Endometrial microvascular endothelial cells (primary cell): ENCODE measurements around the gene EXOC4. TPM values are rescaled to one million over a fixed set of nuclear protein-coding genes. Genes with fewer than 3 reads are reported as not detected.

Experiments used
- in situ Hi-C: cut with HindIII; loops from 2 replicates; pipeline ENCODE4 v1.10.0; 2017; ENCODE audit warnings: low sequenced_read_pairs, low pct_unique_long_range_greater_than_20kb; ENCODE audit errors: inconsistent ontology term
- total RNA-seq: library from RNA; depleted of rRNA; stranded (reverse); fragments of >200 nt; gene quantifications from one replicate; pipeline ENCODE4 v1.2.3, GENCODE V29; 2015; ENCODE audit errors: inconsistent ontology term

The EXOC4 gene
- total RNA-seq, 1 donor from 2014 or later, result 38.5 TPM

- in situ Hi-C loops, result no loop called here
These were observed 551.2 kb downstream of the EXOC4 start for GRCh38 chr7:133804127-133804526.

- in situ Hi-C loops, result no loop called here
These were observed 552.5 kb downstream of the EXOC4 start for GRCh38 chr7:133805426-133805825.

- in situ Hi-C loops, result no loop called here
These were observed 555.0 kb downstream of the EXOC4 start for GRCh38 chr7:133807624-133808492.

- in situ Hi-C loops, result no loop called here
These were observed 555.6 kb downstream of the EXOC4 start for GRCh38 chr7:133808493-133808866.

- in situ Hi-C loops, result no loop called here
These were observed 560.0 kb downstream of the EXOC4 start for GRCh38 chr7:133812877-133813276.

GRCh38 chr7:133815611-133816210, 562.8 kb downstream of the EXOC4 start:
- in situ Hi-C loops, result no loop called here

- in situ Hi-C loops, result no loop called here
These were observed 566.8 kb downstream of the EXOC4 start for GRCh38 chr7:133819695-133820094.

GRCh38 chr7:133820584-133820983, 567.7 kb downstream of the EXOC4 start:
- in situ Hi-C loops, result no loop called here

- in situ Hi-C loops, result no loop called here
These were observed 568.3 kb downstream of the EXOC4 start for GRCh38 chr7:133821171-133821570.

- in situ Hi-C loops, result no loop called here
These were observed 569.2 kb downstream of the EXOC4 start for GRCh38 chr7:133822001-133822641.

GRCh38 chr7:133822868-133823552, 570.1 kb downstream of the EXOC4 start:
- in situ Hi-C loops, result no loop called here

- in situ Hi-C loops, result no loop called here
These were observed 571.3 kb downstream of the EXOC4 start for GRCh38 chr7:133824132-133824531.

- in situ Hi-C loops, result no loop called here
These were observed 575.1 kb downstream of the EXOC4 start for GRCh38 chr7:133827707-133828623.

GRCh38 chr7:133828906-133829305, 576.0 kb downstream of the EXOC4 start:
- in situ Hi-C loops, result no loop called here

GRCh38 chr7:133829336-133829897, 576.5 kb downstream of the EXOC4 start:
- in situ Hi-C loops, result no loop called here

- in situ Hi-C loops, result no loop called here
These were observed 577.2 kb downstream of the EXOC4 start for GRCh38 chr7:133830081-133830480.

- in situ Hi-C loops, result no loop called here
These were observed 583.8 kb downstream of the EXOC4 start for GRCh38 chr7:133836666-133837065.

GRCh38 chr7:133837224-133837623, 584.3 kb downstream of the EXOC4 start:
- in situ Hi-C loops, result no loop called here
